K562 (cell line): Measurements from ENCODE around the gene IL23R. TPM values are rescaled to one million over a fixed set of nuclear protein-coding genes. Genes with fewer than 3 reads are reported as not detected.

ENCODE experiments used
- ATAC-seq: fragments of 200-7000 bp; cut with Tn5 transposase; 3 replicates; pipeline ENCODE4 v1.9.1; 2020; ENCODE audit warnings: moderate library complexity
- BruUV-seq: library from RNA; stranded (reverse); fragments of 400-500 nt; replicated peaks from 2 replicates; lab custom pipeline; 2021; lab: Mats Ljungman, UMichigan
- CTCF ChIA-PET: fragments of 300-600 bp; formaldehyde crosslinking; extraction: SDS; loops from one replicate; lab custom pipeline; 2021; ENCODE audit warnings: low intra/inter-chr PET ratio; lab: Yijun Ruan, JAX
- POLR2A ChIA-PET: fragments of 300-600, 350-650 bp; sonication (Branson Sonifier 250); formaldehyde crosslinking; extraction: SDS; loops from one replicate; lab custom pipeline; 2021; ENCODE audit warnings: antibody characterized with exemption, inconsistent platforms; lab: Yijun Ruan, JAX
- DNase-seq, 4 experiments: peaks; one replicate each; pipeline versions ENCODE4 v3.0.0 to v3.0.0-alpha.2; 2011 to 2018; ENCODE audit warnings: low spot score in 3 of 4, mixed read lengths in 3 of 4; ENCODE audit errors: extremely low read depth in 1 of 4
- FAIRE-seq: peaks from 2 replicates; lab custom pipeline; 2011; peaks lifted over from hg19 to GRCh38; lab: Jason Lieb, UNC
- H2AFZ ChIP-seq: 2 replicates; pipeline ENCODE4 v1.6.0; 2011; ENCODE audit warnings: low read depth, low read length, control low read depth, inconsistent platforms
- H3K27ac ChIP-seq: fragments of 200-600 bp; 3 replicates; pipeline ENCODE4 v1.8.0; 2011; ENCODE audit warnings: low read depth, mild to moderate bottlenecking, control low read depth, inconsistent platforms, low read length, moderate library complexity, mixed read lengths; ENCODE audit errors: extremely low read depth
- H3K27me3 ChIP-seq, 2 experiments: fragments of 300-600 bp in 1 of 2; 2 replicates in 1 of 2; 3 replicates in 1 of 2; pipeline versions ENCODE4 v1.6.0 to v1.8.0; 2011; ENCODE audit warnings: inconsistent platforms in 2 of 2, low read length in 2 of 2, mild to moderate bottlenecking in 1 of 2, mixed read lengths in 1 of 2, moderate library complexity in 1 of 2; ENCODE audit not compliant: control insufficient read depth in 2 of 2, insufficient read depth in 2 of 2
- H3K36me3 ChIP-seq: fragments of 300-600 bp; 3 replicates; pipeline ENCODE4 v1.8.0; 2011; ENCODE audit warnings: mild to moderate bottlenecking, low read length, inconsistent platforms; ENCODE audit not compliant: control insufficient read depth, insufficient read depth
- H3K4me1 ChIP-seq, 2 experiments: fragments of 200-600 bp in 1 of 2; replicated peaks in 1 of 2; 2 replicates in 1 of 2; 3 replicates in 1 of 2; pipeline versions ENCODE4 v1.5.1 to v1.8.0; 2011; ENCODE audit warnings: inconsistent platforms in 2 of 2, low read length in 2 of 2, mild to moderate bottlenecking in 1 of 2, mixed read lengths in 1 of 2, moderate library complexity in 1 of 2; ENCODE audit not compliant: control insufficient read depth in 2 of 2, insufficient read depth in 2 of 2
- H3K4me2 ChIP-seq: 2 replicates; pipeline ENCODE4 v1.6.1; 2011; ENCODE audit warnings: low read length, control low read depth, inconsistent platforms, mixed read lengths; ENCODE audit not compliant: insufficient read depth
- H3K4me3 ChIP-seq: fragments of 200-600 bp; sonication (generic), shearing (Covaris generic); 2 replicates; pipeline ENCODE4 v1.5.1; 2016; ENCODE audit warnings: control low read depth, inconsistent platforms
- H3K79me2 ChIP-seq: fragments of 200-600 bp; 3 replicates; pipeline ENCODE4 v1.8.0; 2011; ENCODE audit warnings: low read length, inconsistent platforms; ENCODE audit not compliant: control insufficient read depth, insufficient read depth
- H3K9ac ChIP-seq, 2 experiments: 2 replicates each; pipeline versions ENCODE4 v1.6.0 to v1.6.1; 2011; ENCODE audit warnings: low read depth in 2 of 2, low read length in 2 of 2, control low read depth in 1 of 2, inconsistent platforms in 1 of 2, mild to moderate bottlenecking in 1 of 2, mixed read lengths in 1 of 2; ENCODE audit not compliant: insufficient read depth in 1 of 2
- H3K9me1 ChIP-seq: one replicate; pipeline ENCODE4 v1.6.0; 2011; ENCODE audit warnings: inconsistent platforms, mild to moderate bottlenecking, low read length, moderate library complexity; ENCODE audit not compliant: control insufficient read depth, insufficient read depth
- H3K9me3 ChIP-seq: replicated peaks from 2 replicates; pipeline ENCODE4 v1.5.1; 2011; ENCODE audit warnings: low read depth, low read length, inconsistent platforms; ENCODE audit not compliant: control insufficient read depth, insufficient read depth
- H4K20me1 ChIP-seq: replicated peaks from 2 replicates; pipeline ENCODE4 v1.6.1; 2011; ENCODE audit warnings: low read length, inconsistent platforms, mixed read lengths; ENCODE audit not compliant: control insufficient read depth, insufficient read depth
- BMI1 ChIP-seq: fragments of 150-350 bp; IDR thresholded peaks from 2 replicates; pipeline ENCODE4 v1.6.1; 2014; ENCODE audit warnings: low read length
- CEBPB ChIP-seq: fragments of 450-650 bp; IDR thresholded peaks from 2 replicates; pipeline ENCODE4 v1.6.1; 2016; ENCODE audit warnings: missing genetic modification characterization, missing compliant biosample characterization
- DDX20 ChIP-seq: fragments of 450-650 bp; IDR thresholded peaks from 2 replicates; pipeline ENCODE4 v1.6.1; 2016; ENCODE audit warnings: missing genetic modification characterization, low read depth, mild to moderate bottlenecking, missing compliant biosample characterization, moderate library complexity
- MXI1 ChIP-seq: IDR thresholded peaks from 2 replicates; pipeline ENCODE4 v1.6.1; 2011; ENCODE audit warnings: low read depth, mild to moderate bottlenecking, improper control_type of control experiment, low read length
- POLR3G ChIP-seq: IDR thresholded peaks from 2 replicates; pipeline ENCODE4 v1.6.1; 2011; ENCODE audit not compliant: insufficient read length, insufficient replicate concordance; ENCODE audit errors: extremely low read depth
- PTTG1 ChIP-seq: fragments of 450-650 bp; IDR thresholded peaks from 2 replicates; pipeline ENCODE4 v1.6.1; 2016; ENCODE audit warnings: low read depth, mild to moderate bottlenecking, missing genetic modification characterization, missing compliant biosample characterization
- RCOR1 ChIP-seq, 2 experiments: IDR thresholded peaks; 2 replicates each; pipeline ENCODE4 v1.6.1; 2012; ENCODE audit warnings: low read depth in 2 of 2, low read length in 2 of 2, borderline replicate concordance in 1 of 2, improper control_type of control experiment in 1 of 2
- SLC30A9 ChIP-seq: fragments of 250-450 bp; sonication (Bioruptor Pico); IDR thresholded peaks from 2 replicates; pipeline ENCODE4 v1.8.0; 2022; ENCODE audit warnings: mild to moderate bottlenecking, moderate library complexity
- SP2 ChIP-seq: IDR thresholded peaks from 2 replicates; pipeline ENCODE4 v1.6.1; 2011; ENCODE audit warnings: mild to moderate bottlenecking, low read depth, low read length, moderate library complexity; ENCODE audit not compliant: poor library complexity, severe bottlenecking; ENCODE audit errors: extremely low read depth
- ZNF224 ChIP-seq: sonication (generic); formaldehyde crosslinking; IDR thresholded peaks from 2 replicates; pipeline ENCODE4 v1.8.0; 2022; ENCODE audit warnings: mild to moderate bottlenecking, missing genetic modification reagents
- ZNF668 ChIP-seq: fragments of 250-450 bp; sonication (Bioruptor Pico); IDR thresholded peaks from 2 replicates; pipeline ENCODE4 v1.8.0; 2022; ENCODE audit warnings: mild to moderate bottlenecking, inconsistent platforms
- WGBS: fragments of 100-300 bp; shearing (Covaris generic); methylation state at CpG from one replicate; pipeline ENCODE4 v1.1.6; 2016; ENCODE audit warnings: low coverage, mixed read lengths; ENCODE audit not compliant: insufficient coverage; ENCODE audit errors: missing lambda C conversion rate; 5-methylcytosine and 5-hydroxymethylcytosine counted together
- in situ Hi-C: fragments of 300-500 bp; cut with MboI; formaldehyde crosslinking; loops from 4 replicates; pipeline ENCODE4 v1.15.0; 2018; ENCODE audit warnings: inconsistent platforms, mixed read lengths
- intact Hi-C: fragments of 100-400 bp; cut with micrococcal nuclease; formaldehyde crosslinking; loops from 2 replicates; pipeline ENCODE4 v1.14.2; 2022
- polyA plus RNA-seq, 8 experiments: library from polyadenylated mRNA; depleted of rRNA in 4 of 8; stranded (reverse) in 5 of 8; unstranded in 3 of 8; fragments of >200 nt; fragmentation: Nextera tagmentation in 2 of 8; fragmentation: Illumina TruSeq in 1 of 8; extraction: Ambion mirVana in 2 of 8; extraction: Trizol in 1 of 8; gene quantifications; 2 replicates each; pipeline versions ENCODE4 v1.2.1 to v1.2.3, GENCODE V29; 2011 to 2014; ENCODE audit warnings: inconsistent platforms in 1 of 8, missing spikeins in 1 of 8
- total RNA-seq, 7 experiments: library from RNA; depleted of rRNA in 6 of 7; stranded (reverse); fragments of >200 nt in 6 of 7; fragmentation: Illumina TruSeq in 2 of 7; extraction: Trizol in 2 of 7; gene quantifications; 2 replicates each; pipeline versions ENCODE4 v1.2.1 to v1.2.3, GENCODE V29; 2011 to 2021; ENCODE audit warnings: low replicate concordance in 1 of 7

Gene IL23R
- total and polyA plus RNA-seq, 9 of the 15 experiments (the other 6 are each of a cell fraction or from before 2014, with no cell fraction given): 4.4 to 52.7 (median 22.8) TPM

GRCh38 chr1:67273591-67273990 is 107.3 kb downstream of the IL23R start:
- Histone ChIP-seq H3K79me2 (no peaks in the 10 kb centered on the region), H3K9me3 (peaks cover 2% of the 10 kb centered on the region; the same call in 1 of the 2 replicates), H3K27me3 (no peaks in the 10 kb centered on the region), H3K4me3 (no peak overlapping the region), H3K9ac (no peak overlapping the region), H3K27ac (no peak overlapping the region), H2AFZ (no peak overlapping the region), H3K4me2 (no peak overlapping the region), H4K20me1 (no peaks in the 10 kb centered on the region), H3K9me1 (no peaks in the 10 kb centered on the region), H3K36me3 (no peaks in the 10 kb centered on the region), H3K4me1 (no peaks in the 10 kb centered on the region)
- FAIRE-seq (no peak), DNase-seq (no peak), ATAC-seq (no peak)
- in situ Hi-C loops (no loop called here), intact Hi-C loops (no loop called here)
- no TSS peak for BruUV-seq
- WGBS: 46% methylated on average over 4 of the region's 4 CpGs
- POLR2A ChIA-PET: no interaction called here
- TF ChIP-seq SLC30A9: no peak
- no peak for TF ChIP-seq MXI1
- TF ChIP-seq CEBPB (tag): peak; percentile 46
- no peak for TF ChIP-seq POLR3G
- CTCF ChIA-PET: no interaction called here

DNA sequence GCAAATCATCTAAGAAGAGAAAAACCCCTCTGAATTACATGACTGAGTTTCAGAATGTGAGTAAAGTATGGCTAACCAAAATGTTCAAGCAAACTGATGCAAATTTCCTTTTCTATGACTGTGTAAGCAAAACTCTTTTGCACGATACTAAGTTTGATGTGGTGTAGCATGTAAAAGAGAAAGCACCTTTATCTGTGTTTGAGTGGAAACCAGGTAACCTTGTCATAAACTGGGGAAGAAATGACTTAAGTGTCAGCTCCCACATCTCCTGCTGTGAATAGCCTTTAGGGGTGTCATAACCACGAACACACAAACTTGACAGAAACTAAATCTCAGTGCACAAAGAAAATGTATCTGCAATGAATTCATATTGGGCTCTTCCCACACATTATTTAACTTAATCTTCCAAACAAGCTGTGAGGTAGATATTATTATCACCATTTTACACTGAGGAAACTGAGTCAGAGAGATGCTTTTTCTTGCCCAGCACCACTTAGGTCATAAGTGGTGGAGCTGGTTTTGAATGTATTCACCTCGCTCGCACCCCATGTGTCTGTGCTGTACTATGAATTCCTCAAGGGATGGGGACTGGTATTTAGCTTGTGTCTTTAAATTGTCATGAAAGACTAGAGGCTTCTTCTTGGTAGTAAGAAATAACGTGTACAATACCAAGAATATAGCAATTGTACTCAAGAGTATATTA is 108.5 kb downstream of the IL23R start:
- no peaks in the 10 kb centered on the region for H3K9me1 ChIP-seq
- H3K36me3 ChIP-seq: no peaks in the 10 kb centered on the region
- H3K27me3 ChIP-seq: no peaks in the 10 kb centered on the region
- H3K4me1 ChIP-seq: no peaks in the 10 kb centered on the region
- no TSS peak for BruUV-seq
- H3K27ac ChIP-seq: no peak overlapping the region
- no peak overlapping the region for H2AFZ ChIP-seq
- H4K20me1 ChIP-seq: no peaks in the 10 kb centered on the region
- in situ Hi-C loops: no loop called here
- no peaks in the 10 kb centered on the region for H3K79me2 ChIP-seq
- intact Hi-C loops: no loop called here
- ATAC-seq: no peak
- H3K9me3 ChIP-seq: peaks cover 2% of the 10 kb centered on the region; the same call in 1 of the 2 replicates
- no peak for FAIRE-seq
- no peak overlapping the region for H3K4me3 ChIP-seq
- CTCF ChIA-PET: no interaction called here
- 42% methylated on average over 5 of the region's 5 CpGs for WGBS
- H3K4me2 ChIP-seq: no peak overlapping the region
- no peak overlapping the region for H3K9ac ChIP-seq
- POLR2A ChIA-PET: no interaction called here
- DNase-seq: no peak
- TF ChIP-seq BMI1 (no peak), ZNF668 (CRISPR knock-in tag) (no peak), ZNF224 (CRISPR knock-in tag) (no peak), RCOR1 (IDR thresholded peaks at IDR 0.05; ENCODE audit: borderline replicate concordance in 1 of 2, low read depth in 2 of 2, low read length in 2 of 2) (no peak), SP2 (no peak), PTTG1 (no peak), DDX20 (tag) (no peak)
